RWPE1 (cell line): Measurements from ENCODE around the gene ZNF385B.

Experiments
- CTCF ChIA-PET: fragments of 350-600 bp; sonication (Branson Sonifier 250); formaldehyde crosslinking; extraction: SDS; loops from one replicate; lab custom pipeline; 2021; lab: Yijun Ruan, JAX
- POLR2A ChIA-PET: fragments of 400-600 bp; formaldehyde crosslinking; extraction: SDS; loops from one replicate; lab custom pipeline; 2020; ENCODE audit warnings: antibody characterized with exemption; ENCODE audit not compliant: low non-redundant PET; lab: Yijun Ruan, JAX
- DNase-seq: peaks from one replicate; pipeline ENCODE4 v3.0.0; 2012; ENCODE audit warnings: low spot score
- H3K27ac ChIP-seq: fragments of 450-650 bp; 2 replicates; pipeline ENCODE4 v1.5.1; 2017
- CTCF ChIP-seq: fragments of 450-650 bp; conservative IDR thresholded peaks from 2 replicates; pipeline ENCODE4 v1.5.1; 2017; ENCODE audit warnings: low read depth, mild to moderate bottlenecking

The ZNF385B gene

GRCh38 chr2:179428649-179429048 lies 432.8 kb downstream of the ZNF385B start:
- no peak overlapping the region for H3K27ac ChIP-seq
- ChIA-PET CTCF (interaction anchor here (0.6 kb wide), 2 partner anchors 240 to 537 kb away, joined by 3 read pairs; no protein-coding TSS in a partner anchor), POLR2A (no interaction called here)
- no peak for TF ChIP-seq CTCF
- no peak for DNase-seq

GRCh38 chr2:179427065-179427464 lies 434.3 kb downstream of the ZNF385B start:
- no peak for TF ChIP-seq CTCF
- DNase-seq, result no peak
- ChIA-PET POLR2A (no interaction called here), CTCF (no interaction called here)
- H3K27ac ChIP-seq, result no peak overlapping the region

GRCh38 chr2:179424571-179424970 lies 436.8 kb downstream of the ZNF385B start:
- ChIA-PET POLR2A (no interaction called here), CTCF (no interaction called here)
- no peak overlapping the region for H3K27ac ChIP-seq
- TF ChIP-seq CTCF, result no peak
- no peak for DNase-seq

- CTCF ChIA-PET, result interaction anchor here (0.6 to 1.4 kb wide), 7 partner anchors 11 to 661 kb away, joined by 3 to 4 read pairs (median 3); no protein-coding TSS in a partner anchor
- POLR2A ChIA-PET, result no interaction called here
- peak; percentile 73 for TF ChIP-seq CTCF
- no peak overlapping the region for H3K27ac ChIP-seq
- peak; percentile 34 for DNase-seq
Measured at GRCh38 chr2:179422037-179422643, 439.3 kb downstream of the ZNF385B start.

- no peak overlapping the region for H3K27ac ChIP-seq
- ChIA-PET CTCF (no interaction called here), POLR2A (no interaction called here)
- TF ChIP-seq CTCF, result no peak
- DNase-seq, result no peak
Measured at GRCh38 chr2:179417436-179417949, 443.9 kb downstream of the ZNF385B start.

GRCh38 chr2:179412112-179412511 lies 449.3 kb downstream of the ZNF385B start:
- no peak for DNase-seq
- ChIA-PET POLR2A (no interaction called here), CTCF (no interaction called here)
- H3K27ac ChIP-seq, result no peak overlapping the region
- no peak for TF ChIP-seq CTCF
